Ishikawa (cell line): ENCODE data around the gene RCE1.

Experiments
- CEBPB ChIP-seq: IDR thresholded peaks from 2 replicates; pipeline ENCODE4 v1.6.1; 2012
- CREB1 ChIP-seq: IDR thresholded peaks from 2 replicates; pipeline ENCODE4 v1.6.1; 2012; ENCODE audit warnings: low read depth
- EGR1 ChIP-seq: IDR thresholded peaks from 2 replicates; pipeline ENCODE4 v1.6.1; 2012
- EP300 ChIP-seq: IDR thresholded peaks from 2 replicates; pipeline ENCODE4 v1.6.1; 2012; ENCODE audit warnings: borderline replicate concordance
- FOXM1 ChIP-seq: IDR thresholded peaks from 2 replicates; pipeline ENCODE4 v1.6.1; 2012; ENCODE audit warnings: low read depth, borderline replicate concordance
- NFIC ChIP-seq: IDR thresholded peaks from 2 replicates; pipeline ENCODE4 v1.6.1; 2012
- RAD21 ChIP-seq: IDR thresholded peaks from 2 replicates; pipeline ENCODE4 v1.6.1; 2012; ENCODE audit warnings: low read depth
- REST ChIP-seq: IDR thresholded peaks from 2 replicates; pipeline ENCODE4 v1.6.1; 2012; ENCODE audit warnings: low read depth, mild to moderate bottlenecking
- TAF1 ChIP-seq: IDR thresholded peaks from 2 replicates; pipeline ENCODE4 v1.6.1; 2012; ENCODE audit warnings: low read depth, mild to moderate bottlenecking
- TCF12 ChIP-seq: IDR thresholded peaks from 2 replicates; pipeline ENCODE4 v1.6.1; 2012; ENCODE audit warnings: low read depth
- TEAD4 ChIP-seq: IDR thresholded peaks from 2 replicates; pipeline ENCODE4 v1.6.1; 2012
- USF1 ChIP-seq: IDR thresholded peaks from 2 replicates; pipeline ENCODE4 v1.6.1; 2012
- YY1 ChIP-seq: IDR thresholded peaks from 2 replicates; pipeline ENCODE4 v1.6.1; 2012; ENCODE audit warnings: low read depth
- ZBTB7A ChIP-seq: IDR thresholded peaks from 2 replicates; pipeline ENCODE4 v1.6.1; 2012; ENCODE audit warnings: low read depth
- TF ChIP-seq, protein P1 (sequence below): IDR thresholded peaks from 2 replicates; pipeline ENCODE4 v1.6.1; 2012

The RCE1 gene

DNA sequence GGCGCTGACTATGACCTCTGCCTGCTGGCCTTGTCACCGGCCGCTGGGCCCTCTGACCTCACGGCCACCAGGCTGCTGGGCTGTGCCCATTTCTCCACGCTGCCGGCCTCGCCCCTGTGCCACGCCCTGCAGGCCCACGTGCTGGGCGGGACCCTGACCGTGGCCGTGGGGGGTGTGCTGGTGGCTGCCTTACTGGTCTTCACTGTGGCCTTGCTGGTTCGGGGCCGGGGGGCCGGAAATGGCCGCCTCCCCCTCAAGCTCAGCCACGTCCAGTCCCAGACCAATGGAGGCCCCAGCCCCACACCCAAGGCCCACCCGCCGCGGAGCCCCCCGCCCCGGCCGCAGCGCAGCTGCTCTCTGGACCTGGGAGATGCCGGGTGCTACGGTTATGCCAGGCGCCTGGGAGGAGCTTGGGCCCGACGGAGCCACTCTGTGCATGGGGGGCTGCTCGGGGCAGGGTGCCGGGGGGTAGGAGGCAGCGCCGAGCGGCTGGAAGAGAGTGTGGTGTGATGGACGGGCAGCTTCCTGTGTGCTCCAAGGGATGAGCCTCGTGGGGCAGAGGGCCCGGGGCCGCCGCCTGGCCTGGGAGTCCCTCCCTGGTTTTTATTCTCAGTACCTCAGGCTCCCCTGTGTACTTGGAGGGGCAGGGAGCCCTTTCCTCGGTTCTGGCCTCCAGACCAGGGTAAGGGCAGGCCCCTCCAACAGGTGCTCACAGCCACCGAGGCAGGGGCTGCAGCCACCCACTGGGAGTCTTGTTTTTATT is 16.6 kb downstream of the RCE1 start:
- no peak for TF ChIP-seq TCF12
- TF ChIP-seq USF1, result peak; percentile 38
- no peak for TF ChIP-seq REST
- TF ChIP-seq NFIC, result no peak
- no peak for TF ChIP-seq CREB1
- no peak for TF ChIP-seq TAF1
- no peak for TF ChIP-seq FOXM1
- TF ChIP-seq CEBPB, result no peak

DNA sequence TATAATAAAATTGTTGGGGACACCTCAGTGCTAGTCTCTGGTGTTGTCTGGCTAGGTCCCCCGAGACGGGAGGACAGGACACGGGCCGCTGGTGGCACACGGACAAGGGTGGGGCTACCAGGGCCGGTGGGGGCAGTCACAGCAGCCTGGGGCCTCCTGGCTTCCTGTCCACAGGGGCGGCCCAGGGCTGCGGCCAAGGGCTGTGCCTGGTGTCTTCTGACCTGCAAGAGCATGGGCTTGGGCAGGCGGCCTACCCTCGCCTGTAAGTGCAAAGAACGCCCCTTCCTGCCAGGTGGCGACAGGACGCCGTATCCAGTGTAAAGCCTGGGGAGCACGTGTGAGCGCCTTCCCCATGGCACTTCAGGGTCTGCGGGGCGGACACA is 17.2 kb downstream of the RCE1 start:
- no peak for TF ChIP-seq EP300
- no peak for TF ChIP-seq YY1
- no peak for TF ChIP-seq REST
- TF ChIP-seq CREB1, result no peak
- TF ChIP-seq EGR1, result no peak
- TF ChIP-seq NFIC, result no peak

GRCh38 chr11:66861038-66861773 is 18.0 kb downstream of the RCE1 start:
- TF ChIP-seq TAF1, result no peak

DNA sequence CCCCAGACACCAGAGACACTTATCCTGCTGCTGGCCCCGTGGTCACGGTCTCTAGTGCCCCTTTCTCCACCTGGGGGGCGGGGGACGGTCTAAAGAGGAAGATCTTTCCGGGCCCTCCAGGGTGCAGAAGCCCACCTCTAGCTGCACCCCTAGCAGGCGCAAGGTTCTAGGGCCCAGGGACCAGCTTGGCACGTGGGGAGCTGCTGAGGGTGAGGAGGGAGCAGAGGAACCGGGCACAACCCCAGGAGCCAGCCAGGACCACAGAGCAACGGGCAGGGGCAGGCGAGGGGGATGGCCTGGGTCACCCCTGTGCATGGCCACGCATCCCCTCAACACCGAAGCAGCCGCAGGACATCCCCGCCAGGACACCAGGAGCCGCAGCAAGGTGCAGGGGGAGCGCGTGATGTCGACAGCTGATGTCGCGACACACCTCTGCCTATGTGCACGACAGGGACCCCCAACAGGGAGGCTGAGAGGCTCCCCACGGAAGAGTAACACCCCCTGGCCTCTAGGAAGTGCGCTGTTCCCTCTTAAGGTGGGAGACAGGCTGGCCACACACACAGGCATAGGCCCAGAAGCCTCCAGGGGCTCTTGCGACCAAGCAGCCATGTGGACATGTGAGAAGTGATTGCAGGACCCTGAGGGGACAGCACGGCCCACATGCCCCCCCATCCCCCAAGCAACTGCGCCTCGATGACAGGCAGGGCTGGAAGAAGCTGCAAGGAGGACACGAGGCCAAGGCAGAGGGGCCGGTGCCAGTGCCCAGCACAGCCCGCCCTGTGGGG is 18.7 kb downstream of the RCE1 start:
- TF ChIP-seq, protein P1, sequence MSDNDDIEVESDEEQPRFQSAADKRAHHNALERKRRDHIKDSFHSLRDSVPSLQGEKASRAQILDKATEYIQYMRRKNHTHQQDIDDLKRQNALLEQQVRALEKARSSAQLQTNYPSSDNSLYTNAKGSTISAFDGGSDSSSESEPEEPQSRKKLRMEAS, result no peak
- no peak for TF ChIP-seq USF1
- no peak for TF ChIP-seq RAD21
- TF ChIP-seq TCF12, result no peak
- TF ChIP-seq ZBTB7A, result no peak

- TF ChIP-seq EP300, result no peak
- no peak for TF ChIP-seq ZBTB7A
- TF ChIP-seq REST, result no peak
- no peak for TF ChIP-seq EGR1
- no peak for TF ChIP-seq NFIC
- no peak for TF ChIP-seq YY1
- TF ChIP-seq TEAD4, result no peak
- no peak for TF ChIP-seq TAF1
- no peak for TF ChIP-seq TCF12
- TF ChIP-seq, protein P1, result no peak
- no peak for TF ChIP-seq USF1
Observed at GRCh38 chr11:66862559-66863037, 19.4 kb downstream of the RCE1 start.
